GM19099 (cell line): Measurements from ENCODE around the gene TMEM72.
A peak's percentile ranks its signal among the peaks of the same experiment; 100 is the strongest.

ENCODE experiments used
- POLR2A ChIP-seq: IDR thresholded peaks from 3 replicates; pipeline ENCODE4 v1.6.1; 2011; ENCODE audit warnings: low read depth; ENCODE audit not compliant: insufficient read length; ENCODE audit errors: extremely low read depth

The TMEM72 gene

GRCh38 chr10:44950326-44951225 is 39.4 kb downstream of the TMEM72 start:
- no peak for TF ChIP-seq POLR2A

DNA sequence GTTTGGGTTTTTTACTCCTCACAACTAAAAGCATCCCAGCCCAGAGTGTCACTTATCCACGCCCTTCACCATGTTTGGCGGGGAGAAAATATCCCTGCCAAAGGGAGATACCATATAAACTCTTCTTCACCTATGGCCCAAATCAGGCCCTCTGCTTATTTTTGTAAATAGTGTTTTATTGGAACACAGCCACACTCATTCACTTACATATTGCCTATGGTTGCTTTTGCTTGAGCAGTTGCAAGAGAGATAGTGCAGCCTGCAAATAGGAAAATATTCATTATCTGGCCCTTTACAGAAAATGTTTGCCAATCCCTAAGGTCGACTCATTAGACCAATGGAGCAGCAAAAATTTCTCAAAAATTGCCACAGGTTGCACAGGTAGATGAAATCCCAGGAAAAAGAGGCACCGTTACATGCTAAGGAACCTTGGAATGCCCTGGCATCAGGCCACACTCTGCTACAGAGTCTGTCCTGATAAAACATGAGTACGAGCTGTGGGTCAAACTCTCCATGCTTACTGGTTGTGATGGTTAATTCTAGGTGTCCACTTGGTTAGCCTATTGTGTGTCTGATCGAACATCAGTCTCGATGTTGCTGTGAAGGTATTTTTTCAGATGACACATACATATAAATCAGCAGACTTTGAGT is 40.6 kb downstream of the TMEM72 start:
- TF ChIP-seq POLR2A: no peak

DNA sequence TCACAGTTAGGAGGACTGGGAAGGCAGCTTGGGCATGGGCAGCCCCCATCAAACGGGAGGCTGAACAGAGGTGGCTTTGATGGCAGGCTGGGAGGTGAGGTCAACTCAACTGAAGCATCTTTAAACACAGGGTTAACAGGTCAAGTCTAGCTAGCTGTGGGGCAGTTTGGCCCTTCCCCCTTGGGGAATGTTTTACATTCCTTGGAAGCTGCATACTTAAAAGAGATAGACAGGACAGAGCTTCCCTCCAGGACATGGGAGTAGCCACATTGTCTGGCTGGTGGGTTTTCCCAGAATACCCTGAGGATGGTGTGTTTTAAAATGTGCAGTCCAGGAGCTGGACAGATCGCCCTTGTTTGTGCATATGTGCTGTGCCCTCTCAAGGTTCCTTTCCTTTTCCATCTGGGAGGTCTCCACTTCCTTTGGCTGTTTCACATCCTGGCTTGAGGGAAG is 41.7 kb downstream of the TMEM72 start:
- no peak for TF ChIP-seq POLR2A

DNA sequence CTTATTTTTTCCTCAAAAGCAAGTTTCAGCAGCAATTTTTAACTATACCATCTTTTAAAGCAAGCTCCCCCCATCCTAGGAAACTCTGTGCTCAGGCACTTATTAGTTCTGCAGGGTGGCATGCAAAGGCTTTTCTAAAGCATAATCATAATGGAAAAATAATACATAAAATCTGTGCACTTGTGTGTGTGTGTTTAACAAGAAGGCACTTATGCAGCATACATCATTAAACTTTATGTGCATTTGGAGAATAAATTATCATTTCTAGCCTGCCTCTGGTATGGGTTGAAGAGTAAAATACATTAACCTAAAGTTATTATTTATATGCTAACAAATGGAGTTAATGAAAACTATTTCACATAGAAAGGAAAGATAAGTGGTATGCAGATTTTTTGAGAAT is 42.9 kb downstream of the TMEM72 start:
- no peak for TF ChIP-seq POLR2A

- no peak for TF ChIP-seq POLR2A
Observed at GRCh38 chr10:44954962-44955361, 43.8 kb downstream of the TMEM72 start.

DNA sequence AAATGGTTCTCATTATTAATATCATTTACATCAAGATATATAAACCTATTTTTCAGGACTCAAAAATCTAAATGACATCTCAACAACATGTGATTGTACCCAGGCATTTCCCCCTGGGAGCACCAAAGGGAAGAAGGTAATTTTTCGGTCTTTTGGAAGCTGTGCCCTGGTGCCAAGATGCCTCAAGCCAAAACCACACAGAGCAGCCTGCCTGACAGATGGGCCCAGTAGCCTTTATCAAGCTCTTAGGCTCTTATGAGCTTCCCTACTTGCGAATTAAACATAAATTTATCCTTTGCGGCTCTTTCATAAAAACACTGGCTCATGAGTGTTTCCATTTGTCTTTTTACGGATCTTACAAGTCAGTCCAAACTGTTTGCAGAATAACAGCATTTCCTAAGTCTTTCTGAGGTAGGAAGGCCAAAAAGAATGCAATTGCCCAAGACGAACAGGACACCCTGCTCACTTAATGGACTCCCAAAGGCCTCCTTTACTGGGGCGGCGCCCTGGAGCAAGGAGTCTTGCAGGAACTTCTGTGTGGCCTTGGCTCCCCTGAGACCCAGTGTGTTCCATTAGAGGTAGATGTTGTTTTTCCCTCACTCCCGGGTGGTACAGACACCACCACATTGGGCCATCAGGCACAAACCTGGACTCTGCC is 44.4 kb downstream of the TMEM72 start:
- no peak for TF ChIP-seq POLR2A

GRCh38 chr10:44956226-44956625 is 45.1 kb downstream of the TMEM72 start:
- TF ChIP-seq POLR2A: no peak

DNA sequence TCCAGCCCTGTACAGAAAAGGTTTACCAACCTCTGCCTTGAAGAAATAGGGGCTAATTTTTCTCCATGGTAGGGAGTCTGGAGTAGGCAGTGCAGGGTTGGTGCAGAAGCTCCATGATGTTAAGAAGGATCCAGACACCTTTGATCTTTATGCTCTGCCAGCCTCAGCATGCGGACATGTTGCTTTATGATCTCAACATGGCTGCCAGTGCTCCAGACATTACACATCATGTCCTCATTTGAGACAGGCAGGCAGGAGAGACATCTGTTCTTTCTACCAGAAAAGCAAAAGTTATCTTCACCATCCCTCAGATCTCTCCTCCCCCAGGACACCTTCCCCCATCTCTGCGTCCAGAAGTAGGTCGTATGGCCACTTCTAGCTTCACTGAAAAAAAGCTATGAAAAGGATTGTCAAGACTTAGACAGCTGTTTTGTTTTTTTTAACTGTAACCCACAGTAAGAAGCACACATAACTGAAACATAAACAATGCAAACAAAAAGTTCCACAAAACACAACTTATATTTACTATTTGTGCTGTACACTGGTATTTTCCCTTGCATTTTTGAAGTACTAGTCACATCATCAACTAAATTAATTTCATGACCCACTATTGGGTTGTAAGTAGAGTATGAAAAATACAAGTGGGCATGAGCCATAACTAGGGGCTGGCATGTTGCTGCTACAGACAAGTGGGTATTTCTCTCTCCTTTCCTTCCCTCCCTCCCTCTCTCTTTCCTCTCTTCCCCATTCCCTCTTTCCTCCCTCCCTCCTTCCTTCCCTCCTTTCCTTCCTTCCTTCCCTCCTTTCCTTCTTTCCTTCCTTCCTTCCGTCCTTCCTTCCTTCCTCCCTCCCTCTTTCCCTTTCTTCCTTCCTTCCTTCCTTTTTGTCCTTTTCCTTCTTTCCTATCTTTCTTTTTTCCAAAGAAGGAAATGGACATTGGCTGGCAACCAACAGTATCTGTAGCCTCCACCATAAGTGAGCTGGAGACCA is 45.9 kb downstream of the TMEM72 start:
- TF ChIP-seq POLR2A: no peak

- TF ChIP-seq POLR2A: no peak
Observed at GRCh38 chr10:44958196-44958897, 47.2 kb downstream of the TMEM72 start.

DNA sequence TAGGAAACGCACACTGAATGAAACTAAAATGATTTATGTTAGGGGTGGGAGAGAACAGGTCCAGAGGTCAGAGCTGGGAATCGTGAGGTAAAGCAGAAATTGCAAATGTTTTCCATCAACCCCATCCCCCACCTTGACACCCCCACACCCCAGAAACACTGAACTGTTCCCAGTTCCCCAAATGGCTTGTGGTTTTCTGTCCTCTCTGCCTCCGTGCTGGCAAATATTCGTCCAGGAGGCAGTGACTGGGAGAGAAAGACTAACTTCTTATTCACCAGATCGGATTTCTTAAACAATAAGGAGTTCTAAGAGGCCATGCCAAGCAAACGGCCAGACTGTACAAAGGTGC is 47.7 kb downstream of the TMEM72 start:
- TF ChIP-seq POLR2A: no peak

- TF ChIP-seq POLR2A: peak; percentile 92
Observed at GRCh38 chr10:44959247-44960087, 48.3 kb downstream of the TMEM72 start, which contains the start of gene RASSF4. TSS of gene RASSF4 (plus strand) at chr10:44959802. CDS start at chr10:44970203, 10,401 bp downstream.

- TF ChIP-seq POLR2A: no peak
Observed at GRCh38 chr10:44960088-44960460, 48.9 kb downstream of the TMEM72 start.
